ENCODE measurements around the gene INPP4B.

INPP4B gene

GRCh38 chr4:142846729-142847596, 862 bp upstream of the INPP4B start:
- TF ChIP-seq CTCF (IDR thresholded peaks at IDR 0.05; ENCODE audit: extremely low read depth, missing control alignments), result no peak
- DNase-seq (ENCODE audit: low spot score), result peak; percentile 41

- TF ChIP-seq CTCF (IDR thresholded peaks at IDR 0.05; ENCODE audit: extremely low read depth, missing control alignments), result no peak
- DNase-seq (ENCODE audit: low spot score), result no peak
Measured at GRCh38 chr4:142845293-142846107, 601 bp downstream of the INPP4B start.

DNA sequence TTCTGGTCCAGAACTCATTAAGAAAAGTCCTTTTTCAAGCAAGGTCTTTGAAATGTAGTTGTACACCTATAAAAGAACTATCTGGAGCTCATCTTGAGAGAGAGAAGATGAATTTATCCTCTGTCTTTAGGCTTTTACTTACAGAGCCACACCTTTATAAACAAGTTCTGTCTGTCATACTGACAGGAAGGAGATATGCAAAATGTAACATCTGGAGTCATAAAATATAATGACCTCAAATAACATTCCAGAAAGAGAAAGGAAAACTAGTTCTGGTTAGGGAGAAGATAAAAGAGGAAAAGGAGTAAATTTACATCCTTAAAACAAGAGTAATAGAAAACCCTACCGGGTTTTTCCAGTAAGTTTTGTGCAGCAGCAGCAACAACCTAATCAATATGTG, 1.3 kb downstream of the INPP4B start:
- no peak for TF ChIP-seq CTCF (IDR thresholded peaks at IDR 0.05; ENCODE audit: extremely low read depth, missing control alignments)
- DNase-seq (ENCODE audit: low spot score), result no peak

DNA sequence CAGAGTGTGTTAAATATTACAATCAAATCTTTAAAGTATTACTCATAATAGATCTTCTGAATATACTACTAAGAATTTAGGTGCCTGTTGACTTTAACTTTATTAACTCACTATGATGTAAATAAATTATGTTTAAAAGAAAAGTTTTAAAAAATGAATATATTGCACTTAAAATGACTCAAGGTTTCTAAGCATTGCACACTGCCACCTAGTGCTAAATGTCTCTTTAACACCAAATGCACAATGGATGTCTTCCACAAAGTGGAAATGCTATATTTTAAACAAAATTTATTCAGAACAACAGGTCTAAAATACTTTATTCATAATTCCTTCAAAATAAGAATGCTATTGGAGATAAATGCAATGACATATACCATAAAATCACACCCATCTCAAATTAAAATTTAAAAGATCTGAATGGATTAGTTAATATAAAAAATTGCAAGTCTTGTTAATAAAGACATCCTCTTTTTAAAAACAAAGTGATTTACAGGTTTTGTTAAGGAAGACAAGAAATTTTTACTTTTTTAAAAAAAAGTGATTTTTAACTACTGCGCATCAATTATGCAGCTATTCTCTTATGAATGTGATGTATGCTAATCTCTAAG, 5.5 kb downstream of the INPP4B start:
- no peak for DNase-seq (ENCODE audit: low spot score)
- no peak for TF ChIP-seq CTCF (IDR thresholded peaks at IDR 0.05; ENCODE audit: extremely low read depth, missing control alignments)

GRCh38 chr4:142838778-142839177, 7.3 kb downstream of the INPP4B start:
- DNase-seq (ENCODE audit: low spot score), result no peak
- TF ChIP-seq CTCF (IDR thresholded peaks at IDR 0.05; ENCODE audit: extremely low read depth, missing control alignments), result no peak

DNA sequence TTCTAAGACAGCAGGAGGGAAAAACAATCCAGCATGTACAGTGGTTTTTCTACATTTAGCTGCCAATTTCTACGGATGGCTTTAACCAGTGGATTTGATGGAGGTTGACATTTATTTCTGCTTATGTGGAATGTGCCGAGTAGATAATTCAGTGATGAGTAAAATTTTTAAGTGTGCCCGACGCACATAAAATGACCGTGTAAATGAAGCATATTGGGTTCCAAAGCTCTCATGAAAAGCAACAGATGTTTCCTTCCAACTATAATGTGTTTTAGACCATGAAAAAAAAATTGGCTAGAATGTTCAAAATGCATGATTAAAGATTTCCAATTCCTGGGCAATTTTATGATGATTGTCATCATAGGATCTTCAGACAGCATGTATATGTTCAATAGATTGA, 14.1 kb downstream of the INPP4B start:
- TF ChIP-seq CTCF (IDR thresholded peaks at IDR 0.05; ENCODE audit: extremely low read depth, missing control alignments), result no peak
- DNase-seq (ENCODE audit: low spot score), result no peak

Data from GM20000 (cell line).